ENCODE measurements around the gene TBKBP1.

DNA sequence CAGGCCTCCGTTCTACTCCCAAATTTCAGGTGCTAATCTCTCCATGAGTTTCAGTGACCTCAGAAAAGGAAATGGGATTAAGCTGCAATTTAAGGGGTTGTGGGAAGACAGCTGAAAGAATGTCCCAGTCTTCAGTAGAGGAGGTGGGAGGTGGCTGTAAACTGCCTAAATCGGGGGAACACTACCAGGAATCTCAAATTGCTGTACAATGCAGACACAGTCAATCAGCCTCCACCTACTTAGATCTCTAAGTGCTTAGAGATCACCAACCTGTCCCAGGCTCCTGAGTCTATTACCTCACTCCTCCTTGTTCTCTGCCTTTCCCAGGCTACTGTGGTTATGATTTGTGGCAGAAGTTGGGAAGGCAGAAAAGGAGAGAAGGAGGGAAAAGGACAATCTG is 30.7 kb downstream of the TBKBP1 start:
- TF ChIP-seq, protein P1, sequence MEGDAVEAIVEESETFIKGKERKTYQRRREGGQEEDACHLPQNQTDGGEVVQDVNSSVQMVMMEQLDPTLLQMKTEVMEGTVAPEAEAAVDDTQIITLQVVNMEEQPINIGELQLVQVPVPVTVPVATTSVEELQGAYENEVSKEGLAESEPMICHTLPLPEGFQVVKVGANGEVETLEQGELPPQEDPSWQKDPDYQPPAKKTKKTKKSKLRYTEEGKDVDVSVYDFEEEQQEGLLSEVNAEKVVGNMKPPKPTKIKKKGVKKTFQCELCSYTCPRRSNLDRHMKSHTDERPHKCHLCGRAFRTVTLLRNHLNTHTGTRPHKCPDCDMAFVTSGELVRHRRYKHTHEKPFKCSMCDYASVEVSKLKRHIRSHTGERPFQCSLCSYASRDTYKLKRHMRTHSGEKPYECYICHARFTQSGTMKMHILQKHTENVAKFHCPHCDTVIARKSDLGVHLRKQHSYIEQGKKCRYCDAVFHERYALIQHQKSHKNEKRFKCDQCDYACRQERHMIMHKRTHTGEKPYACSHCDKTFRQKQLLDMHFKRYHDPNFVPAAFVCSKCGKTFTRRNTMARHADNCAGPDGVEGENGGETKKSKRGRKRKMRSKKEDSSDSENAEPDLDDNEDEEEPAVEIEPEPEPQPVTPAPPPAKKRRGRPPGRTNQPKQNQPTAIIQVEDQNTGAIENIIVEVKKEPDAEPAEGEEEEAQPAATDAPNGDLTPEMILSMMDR (IDR thresholded peaks at IDR 0.05; ENCODE audit: low read length) = no peak
- TF ChIP-seq EZH2 (IDR thresholded peaks at IDR 0.05; ENCODE audit: borderline replicate concordance, low read length) = no peak

Measured in OCI-LY1 (cell line).